Memory B cell (primary cell): ENCODE data around the gene ECT2L.
A peak's percentile ranks its signal among the peaks of the same experiment; 100 is the strongest.

Experiments used
- ATAC-seq: fragments of 150-1000 bp; cut with Tn5 transposase; 2 replicates; pipeline ENCODE4 v1.10.0; 2021; ENCODE audit warnings: low read depth, mild to moderate bottlenecking, moderate library complexity
- DNase-seq, 2 donors: peaks; one replicate each; pipeline ENCODE4 v3.0.0; 2022; ENCODE audit warnings: low spot score in 2 of 2
- H3K27ac Mint-ChIP-seq: one replicate; pipeline ENCODE4 v1.8.0; 2022; ENCODE audit warnings: mild to moderate bottlenecking, moderate library complexity, mixed read lengths
- H3K27me3 Mint-ChIP-seq: one replicate; pipeline ENCODE4 v1.8.0; 2022; ENCODE audit warnings: mixed read lengths
- H3K36me3 Mint-ChIP-seq: one replicate; pipeline ENCODE4 v1.8.0; 2022; ENCODE audit warnings: mild to moderate bottlenecking, mixed read lengths
- H3K4me1 Mint-ChIP-seq: one replicate; pipeline ENCODE4 v1.8.0; 2022; ENCODE audit warnings: mixed read lengths
- H3K4me3 Mint-ChIP-seq: one replicate; pipeline ENCODE4 v1.8.0; 2022; ENCODE audit warnings: mild to moderate bottlenecking, moderate library complexity, mixed read lengths
- H3K9me3 Mint-ChIP-seq: one replicate; pipeline ENCODE4 v1.8.0; 2022; ENCODE audit warnings: mixed read lengths

ECT2L gene

DNA sequence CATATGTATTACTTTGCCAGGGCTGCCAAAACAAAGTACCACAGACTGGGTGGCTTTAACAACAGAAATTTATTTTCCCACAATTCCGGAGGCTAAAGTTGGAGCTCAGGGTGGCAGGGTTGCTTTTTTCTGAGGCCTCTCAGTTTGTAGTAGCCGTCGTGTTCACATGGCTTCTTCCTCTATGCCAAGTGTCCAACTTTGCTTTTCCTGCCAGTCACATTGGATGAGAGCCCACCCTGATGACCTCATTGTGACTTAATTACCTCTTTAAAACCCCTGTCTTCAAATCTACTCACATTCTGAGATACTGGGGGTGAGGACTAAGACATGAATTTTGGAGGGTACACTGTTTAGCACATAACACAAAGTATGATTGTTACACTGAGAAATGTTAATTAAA is 9.9 kb upstream of the ECT2L start:
- Mint-ChIP-seq H3K4me1 (no peaks in the 10 kb centered on the region), H3K4me3 (no peak overlapping the region), H3K27me3 (no peaks in the 10 kb centered on the region), H3K36me3 (peaks cover 26% of the 10 kb centered on the region), H3K27ac (no peak overlapping the region), H3K9me3 (no peaks in the 10 kb centered on the region)
- no peak for DNase-seq
- ATAC-seq, result no peak

DNA sequence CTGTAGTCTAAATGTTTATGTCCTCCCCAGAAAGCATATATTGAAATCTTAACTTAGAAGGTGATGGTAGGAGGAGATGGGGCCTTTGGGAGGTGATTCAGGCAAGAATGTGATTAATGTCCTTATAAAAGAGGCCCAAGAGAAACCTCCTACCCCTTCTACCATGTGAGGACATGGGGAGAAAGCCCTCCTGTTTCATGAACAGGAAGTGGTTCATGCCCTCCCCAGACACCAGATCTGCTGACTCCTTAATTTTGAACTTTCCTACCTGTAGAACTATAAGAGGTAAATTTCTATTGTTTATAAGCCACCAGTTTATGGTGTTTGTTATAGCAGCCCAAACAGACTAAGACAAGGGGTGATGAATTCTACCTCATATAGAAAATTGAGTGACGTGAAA is 8.7 kb upstream of the ECT2L start:
- DNase-seq (no peak), ATAC-seq (no peak)
- no peaks in the 10 kb centered on the region for H3K4me1 Mint-ChIP-seq
- no peaks in the 10 kb centered on the region for H3K9me3 Mint-ChIP-seq
- H3K36me3 Mint-ChIP-seq, result peaks cover 29% of the 10 kb centered on the region
- H3K27ac Mint-ChIP-seq, result no peak overlapping the region
- H3K4me3 Mint-ChIP-seq, result no peak overlapping the region
- no peaks in the 10 kb centered on the region for H3K27me3 Mint-ChIP-seq

DNA sequence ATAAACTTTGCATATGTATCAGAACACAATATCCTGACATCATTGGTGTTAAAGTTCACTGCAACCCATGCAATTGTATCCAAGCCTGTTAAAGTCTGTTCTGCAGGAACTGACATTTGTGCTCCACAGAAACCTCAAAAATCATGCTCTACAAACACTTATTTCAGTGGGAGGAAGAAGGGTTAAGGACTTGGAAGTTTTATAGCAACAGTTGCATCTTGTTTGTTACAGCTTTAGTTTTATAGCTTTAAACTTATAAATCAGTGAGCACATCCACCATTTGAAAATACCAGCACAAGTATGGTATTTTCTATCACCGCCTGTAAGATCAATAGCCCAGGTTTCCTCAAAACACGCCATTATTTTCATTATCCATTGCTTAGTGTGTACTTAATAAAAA is 884 bp downstream of the ECT2L start:
- no peak overlapping the region for H3K4me3 Mint-ChIP-seq
- DNase-seq (no peak), ATAC-seq (no peak)
- H3K27ac Mint-ChIP-seq, result no peak overlapping the region
- H3K27me3 Mint-ChIP-seq, result peaks cover 4% of the 10 kb centered on the region
- H3K4me1 Mint-ChIP-seq, result no peaks in the 10 kb centered on the region
- H3K36me3 Mint-ChIP-seq, result peaks cover 7% of the 10 kb centered on the region
- no peaks in the 10 kb centered on the region for H3K9me3 Mint-ChIP-seq

DNA sequence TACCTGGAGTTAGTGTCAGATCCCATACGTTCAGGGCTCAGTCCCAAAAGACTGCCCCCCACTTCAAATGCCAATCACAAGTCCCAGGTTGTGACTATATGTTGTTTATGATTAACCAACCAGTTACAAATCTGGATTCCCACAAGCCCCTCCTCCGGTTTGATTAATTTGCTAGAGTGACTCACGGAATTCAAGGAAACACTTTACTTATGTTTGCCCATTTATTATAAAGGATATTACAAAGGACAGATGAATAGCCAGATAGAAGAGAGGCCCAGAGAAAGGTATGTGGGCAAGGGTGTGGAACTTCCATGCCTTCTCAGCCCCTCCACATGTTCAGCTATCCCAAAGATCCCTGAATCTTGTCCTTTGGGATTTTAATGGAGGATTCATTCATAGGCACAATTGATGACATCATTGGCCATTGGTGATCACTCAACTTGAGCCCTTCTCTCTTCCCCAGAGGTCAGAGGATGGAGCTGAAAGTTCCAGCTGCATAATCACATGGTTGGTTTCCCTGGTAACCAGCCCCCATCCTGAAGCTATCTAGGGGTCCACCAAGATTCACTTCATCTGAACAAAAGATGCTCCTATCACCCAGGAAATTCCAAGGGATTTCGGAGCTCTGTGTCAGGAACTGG is 2.0 kb downstream of the ECT2L start:
- H3K4me1 Mint-ChIP-seq, result no peaks in the 10 kb centered on the region
- peaks cover 4% of the 10 kb centered on the region for H3K27me3 Mint-ChIP-seq
- H3K4me3 Mint-ChIP-seq, result no peak overlapping the region
- H3K27ac Mint-ChIP-seq, result no peak overlapping the region
- no peak for DNase-seq
- H3K36me3 Mint-ChIP-seq, result peaks cover 1% of the 10 kb centered on the region
- ATAC-seq, result no peak
- H3K9me3 Mint-ChIP-seq, result no peaks in the 10 kb centered on the region

DNA sequence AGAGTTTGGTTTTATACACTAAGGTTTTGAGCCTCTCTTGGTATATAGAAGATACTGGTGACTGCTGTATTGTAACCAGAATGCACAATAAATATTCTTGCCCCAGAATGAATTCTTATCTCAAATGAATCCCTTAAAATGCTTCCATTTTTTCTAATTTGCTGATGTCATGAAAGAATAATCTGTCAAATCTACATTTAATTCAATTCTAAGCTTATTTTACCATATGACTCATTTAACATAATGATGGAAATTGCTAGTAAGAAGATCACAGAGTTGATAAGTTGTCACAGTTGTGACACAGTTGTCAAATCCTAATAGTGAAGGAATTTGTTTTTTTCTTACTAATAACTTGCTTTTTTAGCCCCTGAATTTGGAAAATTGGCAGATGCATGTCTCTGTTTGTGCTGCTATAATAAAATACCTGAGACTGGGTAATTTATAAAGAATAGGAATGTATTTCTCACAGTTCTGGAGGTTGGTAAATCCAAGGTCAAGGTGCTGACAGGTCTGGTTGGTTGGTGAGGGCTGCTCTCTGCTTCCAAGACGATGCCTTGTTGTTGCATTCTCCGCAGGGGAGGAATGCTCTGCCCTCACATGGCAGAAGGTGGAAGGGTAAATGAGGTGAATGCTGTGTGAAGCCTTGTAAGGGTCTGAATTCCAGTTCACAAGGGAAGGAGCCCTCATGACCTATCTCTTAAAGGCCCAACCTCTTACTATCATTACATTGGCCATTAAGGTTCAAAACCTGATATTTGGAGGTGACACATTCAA is 4.7 kb downstream of the ECT2L start:
- Mint-ChIP-seq H3K9me3 (no peaks in the 10 kb centered on the region), H3K4me1 (no peaks in the 10 kb centered on the region), H3K4me3 (no peak overlapping the region), H3K27ac (no peak overlapping the region), H3K36me3 (no peaks in the 10 kb centered on the region), H3K27me3 (peaks cover 2% of the 10 kb centered on the region)
- ATAC-seq, result no peak
- DNase-seq, result no peak

DNA sequence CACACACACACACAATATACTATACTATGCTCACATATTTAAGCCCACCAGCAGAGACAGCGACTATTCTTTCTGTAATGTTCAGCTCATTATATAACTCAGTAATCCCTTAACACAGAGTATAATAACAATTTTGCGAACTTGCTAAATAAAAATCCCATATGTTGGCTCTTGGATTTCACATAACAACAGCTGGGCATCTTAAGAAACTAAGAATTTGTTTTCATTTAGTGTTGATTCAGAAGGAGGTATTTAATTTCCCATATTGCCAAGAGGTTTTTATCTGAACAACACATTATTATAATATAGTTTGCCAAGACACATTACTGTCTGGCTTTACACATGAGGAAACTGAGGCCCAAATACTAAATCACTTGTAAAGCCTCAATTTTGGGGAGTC is 7.4 kb downstream of the ECT2L start:
- no peak for DNase-seq
- Mint-ChIP-seq H3K27ac (no peak overlapping the region), H3K4me1 (peaks cover 7% of the 10 kb centered on the region), H3K4me3 (no peak overlapping the region), H3K36me3 (no peaks in the 10 kb centered on the region), H3K27me3 (no peaks in the 10 kb centered on the region), H3K9me3 (no peaks in the 10 kb centered on the region)
- no peak for ATAC-seq

DNA sequence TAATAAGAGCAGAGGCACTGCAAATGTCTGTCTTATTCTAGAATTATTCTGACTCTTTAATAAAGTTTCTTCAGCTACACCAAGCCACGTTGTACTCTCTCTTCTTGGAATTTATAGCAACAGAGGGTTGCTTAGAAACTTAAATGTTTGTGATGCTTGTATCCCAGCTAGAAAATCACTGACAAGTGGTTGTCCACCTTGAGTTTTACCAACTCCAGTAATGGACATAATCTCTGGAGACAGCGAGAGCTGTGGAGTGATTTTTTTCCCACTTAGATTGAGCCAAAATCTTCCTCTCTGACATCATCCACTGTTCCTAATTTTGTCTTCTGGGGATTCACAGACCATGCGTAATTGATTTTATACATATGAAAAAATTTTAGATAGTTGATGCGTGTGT is 8.0 kb downstream of the ECT2L start:
- Mint-ChIP-seq H3K27ac (no peak overlapping the region), H3K4me1 (peaks cover 7% of the 10 kb centered on the region), H3K4me3 (no peak overlapping the region), H3K9me3 (no peaks in the 10 kb centered on the region), H3K27me3 (no peaks in the 10 kb centered on the region), H3K36me3 (no peaks in the 10 kb centered on the region)
- DNase-seq (no peak), ATAC-seq (no peak)

DNA sequence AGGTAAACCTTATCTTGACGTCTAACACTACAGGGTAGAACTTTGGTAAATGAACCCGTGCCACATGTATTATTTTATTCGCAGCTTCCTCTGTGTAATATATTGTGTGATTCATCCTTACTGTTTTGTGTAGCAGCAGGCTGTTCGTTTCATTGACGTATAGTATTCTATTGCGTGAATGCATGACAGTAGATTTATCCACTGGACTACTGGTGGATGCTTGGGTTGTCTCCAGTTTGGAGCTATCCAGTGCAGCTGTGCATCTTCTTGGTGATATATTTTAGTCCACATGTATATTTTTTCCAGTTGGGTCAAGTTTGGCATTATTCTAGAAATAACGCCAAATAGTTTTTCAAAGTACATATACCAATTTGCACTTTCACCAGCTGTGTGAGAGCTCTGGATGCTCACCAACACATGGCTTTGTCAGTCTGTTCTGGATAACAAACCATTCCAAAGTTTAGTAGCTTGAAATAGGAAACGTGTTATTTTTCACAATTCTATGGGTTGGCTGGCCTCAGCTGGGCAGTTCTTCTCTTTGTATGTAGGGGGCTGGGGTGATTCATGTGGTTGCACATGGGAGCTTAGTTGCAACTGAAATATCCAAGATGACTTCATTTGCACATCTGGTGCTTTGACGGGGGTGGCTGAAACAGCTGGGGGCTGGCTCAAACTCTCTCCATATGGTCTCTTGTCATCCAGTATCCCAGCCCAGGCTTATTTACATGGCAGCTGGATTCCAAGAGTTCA is 9.3 kb downstream of the ECT2L start:
- Mint-ChIP-seq H3K9me3 (no peaks in the 10 kb centered on the region), H3K27me3 (no peaks in the 10 kb centered on the region), H3K36me3 (no peaks in the 10 kb centered on the region), H3K27ac (no peak overlapping the region), H3K4me3 (no peak overlapping the region), H3K4me1 (peaks cover 7% of the 10 kb centered on the region)
- no peak for DNase-seq
- no peak for ATAC-seq

DNA sequence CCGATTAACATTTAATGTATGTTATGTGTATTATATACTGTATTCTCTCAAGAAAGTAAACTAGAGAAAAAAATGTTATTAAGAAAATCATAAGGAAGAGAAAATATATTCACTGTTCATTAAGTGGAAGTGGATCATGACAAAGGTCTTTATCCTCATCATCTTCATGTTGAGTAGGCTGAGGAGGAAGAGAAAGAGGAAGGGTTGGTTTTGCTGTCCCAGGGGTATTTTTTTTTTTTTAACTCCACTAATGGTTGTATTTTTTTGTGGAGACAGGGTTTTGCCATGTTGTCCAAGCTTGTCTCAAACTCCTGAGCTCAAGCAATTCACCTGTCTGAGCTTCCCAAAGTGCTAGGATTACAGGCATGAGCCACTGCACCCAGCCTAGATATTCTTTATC is 11.0 kb downstream of the ECT2L start:
- ATAC-seq, result peak; percentile 29
- Mint-ChIP-seq H3K27me3 (no peaks in the 10 kb centered on the region), H3K4me3 (no peak overlapping the region), H3K27ac (no peak overlapping the region), H3K36me3 (no peaks in the 10 kb centered on the region), H3K9me3 (no peaks in the 10 kb centered on the region), H3K4me1 (peaks cover 7% of the 10 kb centered on the region)
- DNase-seq, result no peak

DNA sequence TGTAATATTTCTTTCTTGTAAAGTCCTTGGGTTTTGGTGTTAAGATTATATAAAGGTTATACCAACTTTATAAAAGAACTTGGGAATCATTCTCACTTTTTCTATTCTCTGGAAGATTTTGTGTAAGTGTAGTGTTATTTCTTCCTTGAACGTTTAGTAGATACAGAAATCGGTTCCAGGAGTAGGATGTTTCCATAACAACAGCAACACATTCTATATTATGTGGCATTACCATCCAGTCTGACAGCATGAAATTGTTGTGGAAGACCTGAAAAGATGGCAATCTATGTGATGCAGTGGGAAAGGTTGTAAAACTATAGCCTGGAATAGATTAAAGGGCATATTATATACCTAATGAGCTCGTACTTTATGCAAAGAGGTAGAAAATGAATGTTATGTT is 13.8 kb downstream of the ECT2L start:
- H3K27me3 Mint-ChIP-seq, result no peaks in the 10 kb centered on the region
- ATAC-seq, result no peak
- H3K36me3 Mint-ChIP-seq, result no peaks in the 10 kb centered on the region
- H3K4me1 Mint-ChIP-seq, result peaks cover 7% of the 10 kb centered on the region
- no peak for DNase-seq
- H3K9me3 Mint-ChIP-seq, result no peaks in the 10 kb centered on the region
- no peak overlapping the region for H3K27ac Mint-ChIP-seq
- H3K4me3 Mint-ChIP-seq, result no peak overlapping the region

DNA sequence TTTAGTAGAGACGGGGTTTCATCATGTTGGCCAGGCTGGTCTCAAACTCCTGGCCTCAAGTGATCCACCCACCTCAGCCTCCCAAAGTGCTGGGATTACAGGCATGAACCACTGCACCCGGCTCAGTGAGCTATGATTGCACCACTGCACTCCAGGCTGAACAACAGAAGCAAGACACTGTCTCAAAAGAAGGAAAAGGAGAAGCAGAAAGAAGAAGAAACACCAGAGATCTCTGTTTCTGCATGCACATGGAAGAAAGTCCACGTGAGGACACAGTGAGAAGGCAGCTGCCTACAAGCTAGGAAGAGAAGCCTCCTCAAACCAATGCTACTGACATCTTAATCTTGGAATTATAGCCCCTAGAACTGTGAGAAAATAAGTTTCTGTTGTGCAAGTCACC is 16.0 kb downstream of the ECT2L start:
- no peak for ATAC-seq
- no peak overlapping the region for H3K4me3 Mint-ChIP-seq
- no peak overlapping the region for H3K27ac Mint-ChIP-seq
- no peaks in the 10 kb centered on the region for H3K27me3 Mint-ChIP-seq
- H3K9me3 Mint-ChIP-seq, result no peaks in the 10 kb centered on the region
- peaks cover 9% of the 10 kb centered on the region for H3K4me1 Mint-ChIP-seq
- no peaks in the 10 kb centered on the region for H3K36me3 Mint-ChIP-seq
- DNase-seq, result no peak

DNA sequence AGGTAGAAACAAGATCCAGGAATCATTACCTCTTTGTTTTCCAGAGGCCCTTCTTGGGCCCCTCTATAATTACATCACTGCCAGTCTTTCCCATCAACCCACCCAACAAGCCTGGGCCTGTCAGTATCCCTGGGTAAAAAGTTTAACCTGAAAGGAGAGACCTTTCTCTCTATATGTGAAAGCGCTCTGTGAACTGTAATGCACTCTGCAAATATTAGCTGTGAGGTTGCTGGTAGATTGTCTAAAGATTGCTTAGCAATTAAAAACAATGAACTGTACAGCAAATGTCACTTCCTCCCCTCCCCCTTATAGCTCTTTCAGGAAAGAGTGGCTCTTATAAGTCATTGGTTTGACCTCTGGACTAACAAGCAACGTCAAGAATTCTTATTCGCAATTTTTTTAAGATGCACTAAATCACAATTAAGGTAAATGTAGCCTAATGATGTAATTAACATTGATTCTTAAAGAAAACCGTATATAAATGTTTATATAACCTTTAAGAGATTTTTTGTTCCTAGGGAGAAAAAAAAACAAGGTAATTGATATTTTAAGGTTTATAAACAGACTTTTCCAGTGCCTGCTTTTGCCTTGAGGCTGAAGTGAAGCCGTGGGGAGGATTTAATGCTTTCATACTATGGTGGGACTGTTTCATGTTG is 18.4 kb downstream of the ECT2L start:
- H3K9me3 Mint-ChIP-seq, result no peaks in the 10 kb centered on the region
- no peaks in the 10 kb centered on the region for H3K27me3 Mint-ChIP-seq
- ATAC-seq, result no peak
- no peak overlapping the region for H3K27ac Mint-ChIP-seq
- DNase-seq, result no peak
- peaks cover 19% of the 10 kb centered on the region for H3K4me1 Mint-ChIP-seq
- H3K4me3 Mint-ChIP-seq, result no peak overlapping the region
- no peaks in the 10 kb centered on the region for H3K36me3 Mint-ChIP-seq

DNA sequence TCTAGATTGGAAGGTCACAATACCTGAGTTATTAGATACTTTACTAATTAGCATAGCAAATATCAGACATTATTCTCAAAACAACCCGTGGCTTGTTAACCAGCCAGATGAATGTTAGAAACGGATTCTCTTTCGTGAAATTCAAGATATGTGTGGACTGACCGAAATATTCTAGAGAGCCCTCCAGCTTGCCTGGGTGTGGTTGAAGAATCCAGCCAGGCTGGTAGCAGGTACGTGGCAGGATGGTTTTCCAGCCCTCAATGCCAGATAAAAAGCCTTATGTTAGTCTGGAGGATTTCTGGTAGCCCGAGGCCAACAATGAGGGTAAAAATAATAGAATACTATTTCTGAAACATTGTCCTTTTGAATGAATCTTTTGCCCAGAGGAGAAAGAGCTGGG is 19.3 kb downstream of the ECT2L start:
- Mint-ChIP-seq H3K4me3 (no peak overlapping the region), H3K9me3 (no peaks in the 10 kb centered on the region), H3K4me1 (peaks cover 24% of the 10 kb centered on the region), H3K27ac (no peak overlapping the region), H3K36me3 (no peaks in the 10 kb centered on the region), H3K27me3 (no peaks in the 10 kb centered on the region)
- ATAC-seq (no peak), DNase-seq (no peak)
